Stimulated activated CD8-positive, alpha-beta memory T cell treated with anti-CD3 and anti-CD28 coated beads, Interleukin-7, amount 100 ng/mL, for 48 hours (primary cell): ENCODE measurements around the gene TESPA1.
"Not testable (repeated sequence)": the region's sequence is repeated elsewhere in the genome, so short reads cannot be mapped to it uniquely, and the experiment has no call there.

Experiments used
- DNase-seq, 2 donors: peaks; one replicate each; pipeline ENCODE4 v3.0.0-alpha.2; 2020; ENCODE audit warnings: low read depth in 1 of 2; ENCODE audit errors: extremely low read depth in 1 of 2

The TESPA1 gene

DNA sequence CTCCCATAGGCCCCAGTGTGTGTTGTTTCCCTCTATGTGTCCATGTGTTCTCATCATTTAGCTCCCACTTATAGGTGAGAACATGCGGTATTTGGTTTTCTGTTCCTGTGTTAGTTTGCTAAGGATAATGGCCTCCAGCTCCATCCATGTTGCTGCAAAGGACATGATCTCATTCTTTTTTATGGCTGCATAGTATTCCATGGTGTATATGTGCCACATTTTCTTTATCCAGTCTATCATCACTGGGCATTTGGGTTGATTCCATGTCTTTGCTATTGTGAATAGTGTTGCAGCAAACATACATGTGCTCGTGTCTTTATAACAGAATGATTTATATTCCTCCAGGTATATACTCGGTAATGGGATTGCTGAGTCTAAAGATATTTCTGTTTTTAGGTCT lies 2.2 kb upstream of the TESPA1 start:
- not testable (repeated sequence) for DNase-seq

DNA sequence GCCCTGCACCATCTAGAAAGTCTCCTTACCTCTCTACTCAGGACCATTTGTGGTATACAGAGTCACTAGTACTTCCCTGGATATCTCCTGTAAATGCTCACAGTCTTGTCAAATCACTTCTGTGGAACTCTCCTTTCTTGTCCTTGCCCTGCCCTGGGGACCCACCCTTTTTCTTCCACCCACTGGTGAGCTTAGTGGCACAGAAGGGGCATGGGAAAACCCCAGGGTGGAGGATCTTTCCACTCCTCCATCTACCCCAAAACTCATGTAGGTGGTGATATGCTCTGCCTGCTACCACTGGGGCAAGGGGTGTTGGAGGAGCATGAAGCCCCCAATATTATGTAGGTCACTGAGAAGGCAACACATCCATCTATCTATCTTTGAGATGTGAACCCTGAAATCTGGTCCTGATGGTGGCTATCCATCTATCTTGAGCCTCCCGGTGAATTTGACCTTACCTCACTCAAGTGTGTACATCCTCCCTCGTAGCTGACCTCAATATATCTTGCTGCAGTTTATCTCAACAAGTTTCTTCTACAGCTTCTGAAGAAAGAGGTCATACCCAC lies 943 bp downstream of the TESPA1 start:
- DNase-seq = no peak

DNA sequence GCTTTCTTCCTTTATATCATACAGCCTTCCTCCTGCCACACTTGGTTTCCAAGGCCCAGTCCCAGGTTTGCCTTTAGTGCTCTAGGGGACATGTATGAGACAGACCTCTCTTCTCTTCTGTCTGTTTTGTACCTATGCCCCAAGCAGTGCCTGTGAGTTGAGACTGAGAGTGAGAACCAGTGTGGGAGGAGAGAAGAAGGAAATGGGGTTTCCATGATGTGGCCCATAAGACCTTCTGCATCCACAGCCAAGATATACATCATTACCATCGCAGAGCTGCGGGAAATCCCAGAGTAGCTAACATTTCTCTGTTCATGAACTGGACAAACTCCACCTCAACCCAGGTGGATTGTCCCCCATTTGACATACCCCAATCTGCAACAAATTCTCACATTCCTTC lies 2.8 kb downstream of the TESPA1 start:
- peak in 1 of 2 donors; percentile 46 for DNase-seq

DNA sequence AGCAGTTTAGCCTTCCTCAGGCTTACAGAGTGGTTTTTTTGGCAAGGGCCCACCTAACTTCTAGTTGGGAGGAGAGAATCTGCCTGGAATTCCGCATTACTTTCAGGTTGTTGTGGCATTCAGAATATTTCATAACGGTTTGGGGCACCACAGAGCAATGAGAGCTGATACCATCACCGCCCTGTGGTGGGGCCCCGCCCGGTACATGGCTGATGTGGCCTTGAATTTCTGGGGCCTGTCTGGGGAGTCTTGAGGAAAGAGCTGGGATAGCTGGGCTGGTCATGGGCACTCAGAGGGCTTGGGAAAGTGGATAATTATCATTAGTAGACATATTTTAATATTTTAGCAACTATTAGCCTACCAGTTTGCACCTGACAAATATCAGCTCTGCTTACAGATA lies 4.2 kb downstream of the TESPA1 start:
- no peak for DNase-seq

DNA sequence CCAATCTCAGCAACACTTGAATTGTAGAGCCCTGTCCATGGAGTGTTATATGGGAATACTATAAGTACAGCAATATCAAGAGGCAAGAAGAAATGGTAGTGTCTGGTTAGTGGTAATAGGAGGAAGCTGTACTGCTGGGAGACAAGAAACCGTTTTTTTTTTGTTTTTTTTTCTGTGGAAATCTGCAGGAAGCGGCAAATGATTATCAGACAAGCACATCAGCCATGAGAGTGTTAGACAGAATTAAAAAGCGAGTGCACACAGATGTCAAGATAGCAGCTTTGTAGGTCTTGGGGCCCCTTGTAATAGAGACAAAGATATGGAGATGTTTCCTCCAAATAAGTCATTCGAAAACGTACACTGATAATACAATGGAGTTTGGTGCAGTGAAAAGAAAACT lies 6.7 kb downstream of the TESPA1 start:
- no peak for DNase-seq

DNA sequence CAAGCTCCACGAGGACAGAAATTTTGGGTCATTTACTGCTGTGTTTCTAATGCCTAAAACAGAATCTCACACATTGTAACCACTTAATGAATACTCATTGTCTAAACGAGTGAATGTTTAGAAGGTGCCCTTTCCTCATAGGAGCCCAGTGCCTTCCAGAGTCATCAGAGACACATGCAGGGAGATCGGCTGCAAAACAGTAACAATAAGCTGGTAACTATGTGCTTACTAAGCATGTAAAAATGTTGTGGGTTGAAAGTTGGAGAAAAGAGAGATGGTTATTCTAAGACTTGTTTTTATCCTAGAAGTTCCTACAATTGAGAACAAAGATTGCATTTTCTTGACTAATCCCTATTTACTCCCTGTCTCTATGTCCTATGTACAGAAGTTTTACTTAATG lies 7.4 kb downstream of the TESPA1 start:
- no peak for DNase-seq

DNA sequence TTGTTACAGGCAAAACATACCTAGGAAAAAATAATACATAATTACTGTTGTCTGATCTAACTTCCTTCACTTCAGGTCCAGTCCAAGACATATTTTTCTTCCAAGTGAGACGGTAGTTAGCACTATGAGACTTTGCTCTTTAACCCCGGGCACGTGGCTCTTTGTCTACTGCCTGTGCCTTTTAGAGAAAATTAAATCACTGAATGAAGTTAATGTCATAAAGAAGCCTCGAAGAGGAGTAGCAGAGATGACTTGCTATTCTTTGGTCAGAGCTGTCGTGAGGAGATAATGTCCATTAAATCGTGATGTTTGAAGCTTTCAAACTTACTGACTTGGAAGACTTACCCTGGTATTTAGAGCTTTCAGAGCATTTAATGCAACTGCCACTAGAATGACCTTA lies 8.7 kb downstream of the TESPA1 start:
- no peak for DNase-seq

DNA sequence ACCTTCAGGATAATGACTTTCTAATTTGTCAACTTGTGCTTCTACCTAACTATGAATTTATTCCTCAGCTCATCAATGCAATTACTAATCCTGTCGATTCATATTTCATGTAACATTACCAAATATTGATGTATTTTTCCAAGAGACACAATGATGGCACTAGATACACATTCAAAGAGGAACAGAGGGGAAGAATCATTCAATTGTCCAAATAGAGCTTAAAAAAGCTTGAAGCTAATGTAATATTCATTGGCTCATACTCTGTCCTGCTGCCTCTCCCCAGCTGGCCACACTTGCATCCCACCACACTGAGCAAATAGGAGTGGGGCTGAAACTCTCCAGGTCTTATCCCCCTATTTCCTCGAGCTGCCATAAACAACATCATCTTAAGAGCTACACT lies 9.3 kb downstream of the TESPA1 start:
- no peak for DNase-seq

DNA sequence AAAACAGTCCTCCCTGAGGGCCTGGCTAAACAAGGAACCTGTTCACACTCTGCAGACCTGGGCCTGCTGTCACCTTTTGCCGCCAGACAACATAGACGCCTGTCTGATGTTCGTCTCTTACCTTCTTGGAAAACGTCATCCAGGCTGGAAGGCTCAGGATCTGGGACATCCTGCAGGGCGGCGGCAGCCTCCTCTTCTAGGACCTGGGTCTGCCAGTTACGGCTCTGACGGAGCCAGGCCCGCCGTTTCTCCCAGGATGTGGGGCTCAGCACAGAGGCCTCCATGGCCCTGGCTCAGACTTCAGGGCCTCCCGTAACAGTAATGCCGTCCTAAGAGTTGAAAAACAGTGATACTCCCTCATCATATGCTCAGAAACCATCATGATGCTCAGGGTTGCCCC lies 10.3 kb downstream of the TESPA1 start:
- no peak for DNase-seq

DNA sequence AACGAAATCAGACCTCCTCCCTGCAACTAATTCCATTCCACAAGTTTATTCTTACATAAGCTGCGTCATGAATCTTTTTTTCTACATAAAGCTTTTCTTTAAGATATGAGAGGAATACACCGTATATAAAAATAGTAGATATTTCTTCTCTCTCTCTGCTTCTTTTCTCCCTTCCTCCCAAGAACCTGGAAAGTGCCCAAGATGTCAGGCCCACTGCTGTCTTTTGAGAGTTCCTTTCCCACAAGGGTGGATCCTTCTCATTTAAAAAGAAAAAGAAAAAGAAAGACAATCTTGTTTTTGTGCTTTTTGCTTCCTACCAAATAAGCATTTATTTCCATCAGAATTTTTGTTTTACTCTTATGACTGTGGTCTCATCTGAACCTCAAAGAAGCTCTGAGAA lies 11.0 kb downstream of the TESPA1 start:
- no peak for DNase-seq

DNA sequence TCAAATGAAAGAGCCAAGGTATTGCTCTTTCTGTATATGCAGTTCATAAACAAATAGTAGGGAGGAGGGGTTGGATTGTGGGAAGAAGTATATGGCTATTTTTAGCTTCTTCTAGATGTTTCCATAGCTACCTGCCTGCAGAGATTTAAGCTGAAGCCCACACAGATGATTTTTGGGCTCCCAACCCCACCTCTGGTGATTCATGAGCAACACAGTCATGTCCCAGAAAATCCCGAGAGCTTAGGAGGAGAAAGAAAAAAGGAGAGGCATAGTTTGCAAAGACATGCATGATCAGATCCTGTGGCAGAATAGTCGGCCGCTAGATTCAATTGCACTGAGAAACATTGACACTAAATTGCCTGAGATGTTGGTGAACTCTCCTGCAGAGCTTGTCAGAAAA lies 13.8 kb downstream of the TESPA1 start:
- DNase-seq = no peak

DNA sequence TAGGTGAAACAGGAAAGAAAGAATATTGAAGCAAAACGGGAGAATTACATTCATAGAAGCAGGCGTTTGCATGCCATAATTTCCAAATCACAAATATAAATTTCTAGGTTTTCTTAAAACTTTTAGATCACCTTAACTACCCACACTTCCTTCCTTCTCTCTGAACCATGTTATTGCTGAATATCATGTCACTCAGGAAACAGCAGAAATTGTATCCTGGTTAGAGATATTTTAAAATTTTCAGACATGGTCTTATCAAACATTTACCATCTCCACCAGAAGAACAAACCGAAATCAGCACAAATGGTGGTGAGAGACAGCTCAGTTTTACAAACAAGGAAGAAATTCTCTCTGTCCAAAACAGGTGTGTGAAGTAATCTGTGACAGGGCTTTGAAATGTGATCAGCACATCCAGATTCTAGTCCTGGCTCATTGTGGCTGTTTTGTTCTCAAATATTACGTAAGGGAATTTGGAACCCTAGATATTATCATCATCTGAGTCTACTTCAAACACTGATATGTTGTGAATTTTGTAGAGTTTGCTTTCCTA lies 16.3 kb downstream of the TESPA1 start:
- DNase-seq = no peak

DNA sequence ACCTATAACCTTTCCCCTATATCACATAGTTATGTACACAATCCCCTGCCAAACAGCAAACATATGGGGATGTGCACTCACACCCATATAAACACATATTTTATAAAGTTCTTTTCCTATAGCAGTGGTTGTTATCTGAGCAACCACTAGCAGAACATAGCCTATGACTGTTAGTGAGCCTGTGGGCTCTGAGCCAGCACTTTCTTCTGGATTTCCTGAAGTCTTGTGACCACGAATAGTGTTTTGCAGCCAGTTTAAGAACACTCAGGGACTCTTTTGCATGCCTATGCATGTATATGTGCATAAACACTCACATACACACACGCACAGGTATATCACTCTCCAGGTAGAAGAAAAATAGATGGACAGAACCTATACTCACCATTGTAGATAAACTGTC lies 17.1 kb downstream of the TESPA1 start:
- DNase-seq = no peak

DNA sequence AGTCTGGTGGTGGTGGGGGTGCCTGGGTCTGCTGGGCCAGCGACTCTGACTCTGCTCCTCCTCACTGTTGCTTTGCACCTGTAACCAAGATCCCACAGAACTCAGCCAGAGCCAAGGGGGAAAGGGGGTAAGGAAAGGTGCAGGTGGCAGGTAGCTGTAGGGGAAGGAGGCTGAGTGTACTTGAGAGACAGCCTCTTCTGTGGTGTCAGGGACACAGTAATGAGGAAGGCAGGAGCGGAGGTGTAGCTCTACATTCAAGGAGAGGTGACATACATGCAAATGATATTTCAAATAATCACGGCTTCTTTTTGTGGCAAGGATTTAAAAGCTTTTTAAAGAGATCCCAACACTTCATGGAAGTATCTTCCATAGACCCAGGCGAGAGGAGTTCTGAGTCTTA lies 23.4 kb downstream of the TESPA1 start:
- no peak for DNase-seq

DNA sequence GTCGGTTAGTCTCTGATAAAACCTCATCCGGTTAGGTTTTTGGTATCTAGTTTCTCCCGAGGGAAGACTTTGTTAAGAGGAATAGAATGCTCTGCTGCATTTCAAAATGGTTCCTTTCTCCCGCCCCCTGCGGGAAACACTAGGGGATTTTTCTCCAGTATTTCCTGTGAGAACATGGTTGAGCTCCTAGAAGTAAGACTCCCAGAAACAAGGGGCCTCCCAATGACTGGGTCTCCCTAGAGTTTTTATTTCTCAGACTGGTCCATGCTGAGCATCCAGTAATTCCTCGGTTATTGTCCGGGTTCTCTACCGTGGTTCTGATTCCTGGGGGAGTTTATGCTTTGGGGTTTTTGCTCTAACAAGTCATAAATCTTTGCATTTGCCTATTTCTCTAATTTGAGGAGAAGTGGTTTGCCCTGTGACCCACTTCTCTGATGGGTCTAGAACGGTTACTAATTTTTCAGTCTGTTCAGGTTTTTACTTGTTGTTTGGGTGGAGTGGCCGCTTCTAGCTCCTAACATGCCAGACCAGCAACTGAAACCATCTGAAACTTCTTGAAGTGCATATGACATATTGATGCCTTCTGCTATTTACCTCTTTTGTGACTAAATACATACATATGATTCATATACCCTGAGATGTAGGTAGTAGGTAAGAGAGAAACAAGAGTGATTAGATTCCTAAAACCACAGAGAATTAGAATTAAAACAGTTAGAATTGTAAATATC lies 25.1 kb downstream of the TESPA1 start:
- DNase-seq = no peak

DNA sequence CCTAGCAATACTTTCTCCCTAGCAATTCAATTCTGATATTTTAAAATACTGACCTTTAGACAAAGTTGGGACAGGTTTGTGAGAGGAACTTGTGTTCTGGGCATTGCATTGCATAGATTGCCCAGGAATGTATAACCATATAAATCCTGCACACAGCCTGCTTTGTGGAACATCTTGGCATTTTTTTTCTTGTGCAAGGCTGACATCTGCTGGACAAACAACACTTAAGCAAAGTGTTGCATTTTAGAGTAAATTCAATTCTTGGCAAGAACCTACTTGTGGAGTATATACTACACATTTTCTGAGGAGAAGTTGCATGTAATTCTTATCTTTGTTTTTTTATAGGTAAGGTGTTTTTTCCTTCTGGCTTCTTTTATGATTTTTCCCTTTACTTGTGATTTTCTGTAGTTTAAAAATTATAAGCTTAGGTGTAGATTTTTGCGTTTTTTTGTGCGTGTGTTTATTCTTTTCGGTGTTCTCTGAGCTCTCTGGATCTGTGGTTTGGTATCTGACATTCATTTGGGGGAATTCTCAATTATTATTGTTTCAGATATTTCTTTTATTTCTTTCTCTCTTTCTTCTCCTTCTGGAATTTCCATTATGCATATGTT lies 26.4 kb downstream of the TESPA1 start:
- peak in 1 of 2 donors; percentile 28 for DNase-seq

DNA sequence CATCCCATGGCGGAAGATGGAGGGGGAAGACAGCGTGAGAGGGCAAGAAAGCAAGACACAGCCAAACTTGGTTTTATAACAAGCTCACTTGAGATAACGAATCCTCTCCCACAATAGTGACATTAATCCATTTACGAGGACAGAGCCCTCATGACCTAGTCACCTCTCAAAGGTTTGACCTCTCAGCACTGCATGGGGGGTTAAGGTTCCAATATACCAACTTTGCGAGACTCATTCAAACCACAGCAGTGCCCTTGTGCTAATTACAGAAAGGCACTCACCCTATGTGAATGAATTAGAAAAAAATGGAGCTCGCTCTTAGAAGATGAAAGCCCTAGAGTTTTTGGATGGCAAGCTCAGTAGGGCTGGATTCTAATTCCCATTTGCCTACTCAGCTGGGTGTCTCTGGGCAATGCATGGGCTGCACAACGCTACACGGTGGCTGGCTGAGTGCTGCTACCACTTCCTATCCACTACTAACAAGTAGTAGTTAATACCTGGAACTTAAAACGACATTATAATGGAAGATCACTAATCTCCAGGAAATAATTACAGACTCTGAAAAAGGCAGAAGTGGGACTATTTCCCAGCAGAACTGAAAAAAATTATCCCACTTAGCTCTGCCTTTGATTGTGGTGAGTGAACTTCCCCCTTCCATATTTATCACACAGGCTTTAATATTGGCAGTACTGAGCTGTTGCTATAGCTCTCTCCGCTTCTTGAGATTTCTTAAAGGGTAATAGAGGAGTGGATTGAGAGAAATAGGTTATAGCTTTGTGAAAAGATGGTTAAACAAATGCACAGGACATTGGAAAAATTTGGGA lies 27.5 kb downstream of the TESPA1 start:
- DNase-seq = no peak

DNA sequence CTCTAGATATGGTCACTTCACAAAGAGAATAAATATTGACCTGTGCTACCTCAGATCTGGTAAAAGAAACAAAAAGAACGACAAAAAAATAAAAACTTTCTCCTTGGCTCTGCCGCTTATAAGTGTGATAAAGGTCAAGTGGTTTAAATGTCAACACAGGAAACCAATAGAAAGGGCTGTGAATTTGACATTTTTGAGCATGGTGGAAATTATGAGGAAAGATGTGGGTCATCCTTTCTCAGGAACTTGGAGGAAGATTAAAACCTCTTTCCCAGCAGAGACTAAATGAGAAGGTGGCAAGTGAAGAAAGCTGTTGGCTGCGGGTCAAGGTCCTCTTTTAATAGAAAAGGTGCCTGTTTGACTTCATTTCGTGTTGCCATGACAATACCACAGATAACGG lies 28.2 kb downstream of the TESPA1 start:
- no peak for DNase-seq

DNA sequence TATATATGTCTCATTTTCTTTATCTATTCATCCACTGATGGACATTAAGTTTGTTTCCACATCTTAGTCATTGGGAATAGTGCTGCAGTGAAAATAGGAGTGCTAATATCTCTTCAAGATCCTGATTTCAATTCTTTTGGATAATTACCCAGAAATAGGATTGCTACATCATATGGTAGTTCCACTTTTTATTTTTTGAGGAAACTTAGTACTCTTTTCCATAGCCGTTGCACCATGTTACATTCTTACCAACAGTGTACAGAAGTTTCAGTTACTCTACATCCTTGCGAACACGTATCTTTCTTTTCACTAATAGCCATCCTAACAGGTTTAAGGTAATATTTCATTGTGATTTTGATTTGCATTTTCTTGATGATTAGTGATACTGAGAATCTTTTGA lies 29.8 kb downstream of the TESPA1 start:
- no peak for DNase-seq

DNA sequence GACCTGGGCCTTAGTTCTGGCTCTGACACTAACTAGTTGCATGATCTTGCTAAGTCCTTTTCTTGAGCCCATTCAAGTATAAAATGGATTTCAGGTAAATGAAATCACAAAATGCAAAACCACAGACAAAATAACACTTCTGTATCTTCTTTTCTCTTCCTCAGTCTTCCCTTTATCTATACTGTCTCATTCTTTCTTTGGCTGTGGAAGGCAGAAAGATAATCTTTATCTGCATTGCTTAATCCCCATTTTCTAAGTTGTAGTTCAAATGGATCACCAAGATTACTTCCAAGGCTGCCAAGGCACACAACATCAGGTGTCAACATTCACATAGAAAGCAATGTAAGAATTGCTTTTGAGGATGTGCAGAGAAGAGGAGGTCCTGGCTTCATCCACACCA lies 30.3 kb downstream of the TESPA1 start:
- DNase-seq = no peak

DNA sequence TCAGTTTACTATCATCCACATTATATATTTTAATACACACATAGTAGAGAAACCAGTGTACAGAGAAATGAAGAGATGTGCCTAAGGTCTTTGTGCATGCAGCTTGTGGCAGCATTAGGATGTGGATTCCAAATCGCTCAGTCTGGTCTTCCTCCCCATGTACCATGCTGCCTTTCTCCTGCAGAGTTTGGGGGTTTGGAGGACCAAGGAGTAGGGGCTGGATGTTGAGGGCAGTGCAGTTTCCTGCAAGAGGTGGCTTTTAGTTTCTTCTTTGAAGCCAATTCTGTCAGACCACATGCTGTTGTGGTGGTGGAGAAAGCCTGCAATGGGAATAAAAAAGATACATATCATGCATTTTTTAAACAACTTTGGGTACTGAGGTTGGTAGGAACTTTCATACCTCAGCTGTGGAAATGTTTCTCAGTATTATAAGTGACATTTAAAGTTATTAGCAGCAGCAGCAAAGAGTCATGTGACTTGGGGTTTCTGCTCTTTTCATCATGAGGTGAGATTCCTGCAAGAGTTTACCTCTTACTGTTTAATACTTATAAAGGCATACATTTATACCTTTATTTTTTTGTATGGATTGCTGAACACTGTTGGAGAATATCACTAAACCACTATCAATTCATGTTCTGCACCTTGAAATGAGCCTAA lies 34.4 kb downstream of the TESPA1 start:
- DNase-seq = no peak
